Measurements from ENCODE around the gene C20orf204. TPM values are rescaled to one million over a fixed set of nuclear protein-coding genes. Genes with fewer than 3 reads are reported as not detected.

The C20orf204 gene
- total and polyA plus RNA-seq, 9 of the 15 experiments (the other 6 are each of a cell fraction or from before 2014, with no cell fraction given), result 0.11 to 1.1 (median 0.36) TPM; not detected in 2

GRCh38 chr20:64041781-64042053, 5.7 kb downstream of the C20orf204 start:
- no peaks in the 10 kb centered on the region for H4K20me1 ChIP-seq (replicated peaks; ENCODE audit: control insufficient read depth, insufficient read depth, low read length)
- BruUV-seq (replicated peaks), result no TSS peak
- peak overlapping the region; percentile 89; the same call in 1 of the 2 replicates for H2AFZ ChIP-seq (ENCODE audit: low read depth, low read length)
- ChIA-PET POLR2A (interaction anchor here (0.7 kb wide), 1 partner anchor 10 kb away, joined by 4 read pairs; no protein-coding TSS in a partner anchor), CTCF (ENCODE audit: low intra/inter-chr PET ratio) (no interaction called here)
- H3K27ac ChIP-seq (ENCODE audit: extremely low read depth, low read depth, low read length), result no peak overlapping the region
- no peaks in the 10 kb centered on the region for H3K9me3 ChIP-seq (replicated peaks; ENCODE audit: control insufficient read depth, insufficient read depth, low read depth, low read length)
- peaks cover 4% of the 10 kb centered on the region for H3K9me1 ChIP-seq (ENCODE audit: control insufficient read depth, insufficient read depth, low read length)
- TF ChIP-seq SNRNP70 (optimal IDR thresholded peaks at IDR 0.05; ENCODE audit: low read depth, low read length) (no peak), CGGBP1 (CRISPR knock-in tag; IDR thresholded peaks at IDR 0.05) (no peak), ZNF445 (CRISPR knock-in tag; IDR thresholded peaks at IDR 0.05; ENCODE audit: low read depth) (no peak), DIDO1 (tag; IDR thresholded peaks at IDR 0.05; ENCODE audit: low read depth) (no peak), JUN (IDR thresholded peaks at IDR 0.05; ENCODE audit: borderline replicate concordance, low read depth, low read length) (no peak), JUN (CRISPR knock-in tag; IDR thresholded peaks at IDR 0.05; ENCODE audit: borderline replicate concordance) (no peak), PCBP2 (IDR thresholded peaks at IDR 0.05; ENCODE audit: low read depth, low read length, poor library complexity, severe bottlenecking) (no peak), NFIC (IDR thresholded peaks at IDR 0.05) (no peak), MEF2D (tag; conservative IDR thresholded peaks at IDR 0.05; ENCODE audit: low read depth) (no peak), SP2 (IDR thresholded peaks at IDR 0.05; ENCODE audit: extremely low read depth, low read depth, low read length, poor library complexity, severe bottlenecking) (no peak), SMARCE1 (IDR thresholded peaks at IDR 0.05) (no peak), ZNF707 (CRISPR knock-in tag; conservative IDR thresholded peaks at IDR 0.05) (no peak), PTBP1 (IDR thresholded peaks at IDR 0.05; ENCODE audit: low read depth, low read length) (no peak)
- TF ChIP-seq, protein P1, sequence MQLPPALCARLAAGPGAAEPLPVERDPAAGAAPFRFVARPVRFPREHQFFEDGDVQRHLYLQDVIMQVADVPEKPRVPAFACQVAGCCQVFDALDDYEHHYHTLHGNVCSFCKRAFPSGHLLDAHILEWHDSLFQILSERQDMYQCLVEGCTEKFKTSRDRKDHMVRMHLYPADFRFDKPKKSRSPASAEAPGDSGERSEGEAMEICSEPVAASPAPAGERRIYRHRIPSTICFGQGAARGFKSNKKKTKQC (CRISPR knock-in tag; IDR thresholded peaks at IDR 0.05), result no peak
- H3K4me1 ChIP-seq (replicated peaks in 1 of 2; ENCODE audit: control insufficient read depth in 2 of 2, insufficient read depth in 2 of 2, low read length in 2 of 2), result peaks cover 45 to 86% of the 10 kb centered on the region in 2 experiments
- peak overlapping the region; percentile 78 for H3K4me2 ChIP-seq (ENCODE audit: insufficient read depth, low read length)
- intact Hi-C loops (cut with micrococcal nuclease), result no loop called here
- H3K9ac ChIP-seq (ENCODE audit: insufficient read depth in 1 of 2, low read depth in 2 of 2, low read length in 2 of 2), result peak overlapping the region; percentile 74 to 92
- 59% methylated on average over 7 of the region's 11 CpGs for WGBS (ENCODE audit: insufficient coverage, low coverage, missing lambda C conversion rate)
- FAIRE-seq (peak; percentile 6), DNase-seq (ENCODE audit: extremely low read depth in 1 of 4, low spot score in 3 of 4) (no peak), ATAC-seq (no peak)
- in situ Hi-C loops (cut with MboI), result no loop called here
- H3K4me3 ChIP-seq, result peak overlapping the region; percentile 42; the same call in 1 of the 2 replicates
- H3K79me2 ChIP-seq (ENCODE audit: control insufficient read depth, insufficient read depth, low read length), result no peaks in the 10 kb centered on the region; the same call in 2 of the 3 replicates
- no peaks in the 10 kb centered on the region; the same call in 2 of the 3 replicates for H3K36me3 ChIP-seq (ENCODE audit: control insufficient read depth, insufficient read depth, low read length)
- no peaks in the 10 kb centered on the region for H3K27me3 ChIP-seq (ENCODE audit: control insufficient read depth in 2 of 2, insufficient read depth in 2 of 2, low read length in 2 of 2)
